CD4-positive, alpha-beta T cell treated with Interleukin-4 for 4 hours (primary cell): ENCODE measurements around the gene CLSTN3.
A peak's percentile ranks its signal among the peaks of the same experiment; 100 is the strongest.
"Not testable (repeated sequence)": the region's sequence is repeated elsewhere in the genome, so short reads cannot be mapped to it uniquely, and the experiment has no call there.

Experiments used
- DNase-seq: peaks from one replicate; pipeline ENCODE4 v3.0.0-alpha.2; 2020

CLSTN3 gene

GRCh38 chr12:7154042-7154441 is 23.9 kb downstream of the CLSTN3 start:
- DNase-seq, result no peak

- no peak for DNase-seq
Measured at GRCh38 chr12:7154901-7155470, 24.8 kb downstream of the CLSTN3 start.

- DNase-seq, result no peak
Measured at GRCh38 chr12:7155471-7156034, 25.4 kb downstream of the CLSTN3 start.

GRCh38 chr12:7156259-7157197 is 26.4 kb downstream of the CLSTN3 start:
- DNase-seq, result no peak

- no peak for DNase-seq
Measured at GRCh38 chr12:7157391-7157790, 27.2 kb downstream of the CLSTN3 start.

- DNase-seq, result no peak
Measured at GRCh38 chr12:7158781-7159609, 28.8 kb downstream of the CLSTN3 start.

GRCh38 chr12:7160183-7160582 is 30.0 kb downstream of the CLSTN3 start:
- no peak for DNase-seq

- no peak for DNase-seq
Measured at GRCh38 chr12:7161327-7161726, 31.2 kb downstream of the CLSTN3 start.

GRCh38 chr12:7161811-7162210 is 31.6 kb downstream of the CLSTN3 start:
- no peak for DNase-seq

- peak; percentile 2 for DNase-seq
Measured at GRCh38 chr12:7162691-7163114, 32.5 kb downstream of the CLSTN3 start.

- no peak for DNase-seq
Measured at GRCh38 chr12:7169951-7170350, 39.8 kb downstream of the CLSTN3 start.

- DNase-seq, result no peak
Measured at GRCh38 chr12:7171854-7172253, 41.7 kb downstream of the CLSTN3 start.

GRCh38 chr12:7175493-7175892 is 45.3 kb downstream of the CLSTN3 start:
- no peak for DNase-seq

- DNase-seq, result no peak
Measured at GRCh38 chr12:7176595-7176994, 46.4 kb downstream of the CLSTN3 start.

- no peak for DNase-seq
Measured at GRCh38 chr12:7178481-7178880, 48.3 kb downstream of the CLSTN3 start.

GRCh38 chr12:7180685-7181084 is 50.5 kb downstream of the CLSTN3 start:
- no peak for DNase-seq

GRCh38 chr12:7186058-7186457 is 55.9 kb downstream of the CLSTN3 start:
- DNase-seq, result not testable (repeated sequence)

GRCh38 chr12:7188562-7189397 is 58.6 kb downstream of the CLSTN3 start:
- peak; percentile 51 for DNase-seq

GRCh38 chr12:7189398-7190267 is 59.5 kb downstream of the CLSTN3 start, which contains the start of gene PEX5:
TSS of gene PEX5 (plus strand) at chr12:7189686. CDS start at chr12:7190378, 692 bp downstream.
- DNase-seq, result peak; percentile 85

GRCh38 chr12:7190268-7191055 is 60.3 kb downstream of the CLSTN3 start:
- DNase-seq, result no peak
